K562 (cell line): ENCODE results near the gene TMEM63C. TPM values are rescaled to one million over a fixed set of nuclear protein-coding genes. Genes with fewer than 3 reads are reported as not detected.

Experiments
- ATAC-seq: fragments of 200-7000 bp; cut with Tn5 transposase; 3 replicates; pipeline ENCODE4 v1.9.1; 2020; ENCODE audit warnings: moderate library complexity
- BruUV-seq: library from RNA; stranded (reverse); fragments of 400-500 nt; replicated peaks from 2 replicates; lab custom pipeline; 2021; lab: Mats Ljungman, UMichigan
- CTCF ChIA-PET: fragments of 300-600 bp; formaldehyde crosslinking; extraction: SDS; loops from one replicate; lab custom pipeline; 2021; ENCODE audit warnings: low intra/inter-chr PET ratio; lab: Yijun Ruan, JAX
- POLR2A ChIA-PET: fragments of 300-600, 350-650 bp; sonication (Branson Sonifier 250); formaldehyde crosslinking; extraction: SDS; loops from one replicate; lab custom pipeline; 2021; ENCODE audit warnings: antibody characterized with exemption, inconsistent platforms; lab: Yijun Ruan, JAX
- DNase-seq, 4 experiments: peaks; one replicate each; pipeline versions ENCODE4 v3.0.0 to v3.0.0-alpha.2; 2011 to 2018; ENCODE audit warnings: low spot score in 3 of 4, mixed read lengths in 3 of 4; ENCODE audit errors: extremely low read depth in 1 of 4
- FAIRE-seq: peaks from 2 replicates; lab custom pipeline; 2011; peaks lifted over from hg19 to GRCh38; lab: Jason Lieb, UNC
- H2AFZ ChIP-seq: 2 replicates; pipeline ENCODE4 v1.6.0; 2011; ENCODE audit warnings: low read depth, low read length, control low read depth, inconsistent platforms
- H3K27ac ChIP-seq: fragments of 200-600 bp; 3 replicates; pipeline ENCODE4 v1.8.0; 2011; ENCODE audit warnings: low read depth, mild to moderate bottlenecking, control low read depth, inconsistent platforms, low read length, moderate library complexity, mixed read lengths; ENCODE audit errors: extremely low read depth
- H3K27me3 ChIP-seq, 2 experiments: fragments of 300-600 bp in 1 of 2; 2 replicates in 1 of 2; 3 replicates in 1 of 2; pipeline versions ENCODE4 v1.6.0 to v1.8.0; 2011; ENCODE audit warnings: inconsistent platforms in 2 of 2, low read length in 2 of 2, mild to moderate bottlenecking in 1 of 2, mixed read lengths in 1 of 2, moderate library complexity in 1 of 2; ENCODE audit not compliant: control insufficient read depth in 2 of 2, insufficient read depth in 2 of 2
- H3K36me3 ChIP-seq: fragments of 300-600 bp; 3 replicates; pipeline ENCODE4 v1.8.0; 2011; ENCODE audit warnings: mild to moderate bottlenecking, low read length, inconsistent platforms; ENCODE audit not compliant: control insufficient read depth, insufficient read depth
- H3K4me1 ChIP-seq, 2 experiments: fragments of 200-600 bp in 1 of 2; replicated peaks in 1 of 2; 2 replicates in 1 of 2; 3 replicates in 1 of 2; pipeline versions ENCODE4 v1.5.1 to v1.8.0; 2011; ENCODE audit warnings: inconsistent platforms in 2 of 2, low read length in 2 of 2, mild to moderate bottlenecking in 1 of 2, mixed read lengths in 1 of 2, moderate library complexity in 1 of 2; ENCODE audit not compliant: control insufficient read depth in 2 of 2, insufficient read depth in 2 of 2
- H3K4me2 ChIP-seq: 2 replicates; pipeline ENCODE4 v1.6.1; 2011; ENCODE audit warnings: low read length, control low read depth, inconsistent platforms, mixed read lengths; ENCODE audit not compliant: insufficient read depth
- H3K4me3 ChIP-seq: fragments of 200-600 bp; sonication (generic), shearing (Covaris generic); 2 replicates; pipeline ENCODE4 v1.5.1; 2016; ENCODE audit warnings: control low read depth, inconsistent platforms
- H3K79me2 ChIP-seq: fragments of 200-600 bp; 3 replicates; pipeline ENCODE4 v1.8.0; 2011; ENCODE audit warnings: low read length, inconsistent platforms; ENCODE audit not compliant: control insufficient read depth, insufficient read depth
- H3K9ac ChIP-seq, 2 experiments: 2 replicates each; pipeline versions ENCODE4 v1.6.0 to v1.6.1; 2011; ENCODE audit warnings: low read depth in 2 of 2, low read length in 2 of 2, control low read depth in 1 of 2, inconsistent platforms in 1 of 2, mild to moderate bottlenecking in 1 of 2, mixed read lengths in 1 of 2; ENCODE audit not compliant: insufficient read depth in 1 of 2
- H3K9me1 ChIP-seq: one replicate; pipeline ENCODE4 v1.6.0; 2011; ENCODE audit warnings: inconsistent platforms, mild to moderate bottlenecking, low read length, moderate library complexity; ENCODE audit not compliant: control insufficient read depth, insufficient read depth
- H3K9me3 ChIP-seq: replicated peaks from 2 replicates; pipeline ENCODE4 v1.5.1; 2011; ENCODE audit warnings: low read depth, low read length, inconsistent platforms; ENCODE audit not compliant: control insufficient read depth, insufficient read depth
- H4K20me1 ChIP-seq: replicated peaks from 2 replicates; pipeline ENCODE4 v1.6.1; 2011; ENCODE audit warnings: low read length, inconsistent platforms, mixed read lengths; ENCODE audit not compliant: control insufficient read depth, insufficient read depth
- CBFA2T3 ChIP-seq: fragments of 450-650 bp; IDR thresholded peaks from 2 replicates; pipeline ENCODE4 v1.6.1; 2017
- HCFC1 ChIP-seq: IDR thresholded peaks from 2 replicates; pipeline ENCODE4 v1.6.1; 2012; ENCODE audit warnings: low read depth, low read length, improper control_type of control experiment
- HOXB6 ChIP-seq: fragments of 250-450 bp; sonication (Bioruptor Pico); IDR thresholded peaks from 2 replicates; pipeline ENCODE4 v1.5.1; 2022; ENCODE audit warnings: mild to moderate bottlenecking, borderline replicate concordance
- MCM7 ChIP-seq, 2 experiments: fragments of 450-650 bp; IDR thresholded peaks; 2 replicates each; pipeline ENCODE4 v1.6.1; 2016 to 2018
- NCOA2 ChIP-seq, 2 experiments: fragments of 450-650 bp; IDR thresholded peaks; 2 replicates each; pipeline ENCODE4 v1.6.1; 2018; ENCODE audit warnings: mild to moderate bottlenecking in 2 of 2, moderate library complexity in 1 of 2; ENCODE audit not compliant: partially characterized antibody in 2 of 2
- RBM39 ChIP-seq: fragments of 200-400 bp; formaldehyde crosslinking; optimal IDR thresholded peaks from 2 replicates; pipeline ENCODE3; 2018; ENCODE audit warnings: low read depth, low read length
- SREBF2 ChIP-seq: sonication (generic); formaldehyde crosslinking; IDR thresholded peaks from 2 replicates; pipeline ENCODE4 v1.4.0; 2020; ENCODE audit warnings: mild to moderate bottlenecking, missing genetic modification reagents
- STAT5B ChIP-seq: fragments of 250-450 bp; sonication (Bioruptor Pico); IDR thresholded peaks from 2 replicates; pipeline ENCODE4 v1.8.0; 2021; ENCODE audit warnings: mild to moderate bottlenecking, inconsistent platforms
- ZNF639 ChIP-seq, 2 experiments: fragments of 200-800 bp in 1 of 2; sonication (Bioruptor generic) in 1 of 2; sonication (generic) in 1 of 2; formaldehyde crosslinking in 1 of 2; IDR thresholded peaks in 1 of 2; conservative IDR thresholded peaks in 1 of 2; 2 replicates each; pipeline versions ENCODE4 v1.5.0 to v1.6.1; 2016 to 2020; ENCODE audit warnings: missing compliant biosample characterization in 1 of 2, missing genetic modification characterization in 1 of 2, missing genetic modification reagents in 1 of 2
- ZNF644 ChIP-seq: fragments of 200-800 bp; sonication (Bioruptor generic); IDR thresholded peaks from 2 replicates; pipeline ENCODE4 v1.6.1; 2016; ENCODE audit warnings: low read depth, missing genetic modification characterization, missing compliant biosample characterization
- WGBS: fragments of 100-300 bp; shearing (Covaris generic); methylation state at CpG from one replicate; pipeline ENCODE4 v1.1.6; 2016; ENCODE audit warnings: low coverage, mixed read lengths; ENCODE audit not compliant: insufficient coverage; ENCODE audit errors: missing lambda C conversion rate; 5-methylcytosine and 5-hydroxymethylcytosine counted together
- in situ Hi-C: fragments of 300-500 bp; cut with MboI; formaldehyde crosslinking; loops from 4 replicates; pipeline ENCODE4 v1.15.0; 2018; ENCODE audit warnings: inconsistent platforms, mixed read lengths
- intact Hi-C: fragments of 100-400 bp; cut with micrococcal nuclease; formaldehyde crosslinking; loops from 2 replicates; pipeline ENCODE4 v1.14.2; 2022
- polyA plus RNA-seq, 8 experiments: library from polyadenylated mRNA; depleted of rRNA in 4 of 8; stranded (reverse) in 5 of 8; unstranded in 3 of 8; fragments of >200 nt; fragmentation: Nextera tagmentation in 2 of 8; fragmentation: Illumina TruSeq in 1 of 8; extraction: Ambion mirVana in 2 of 8; extraction: Trizol in 1 of 8; gene quantifications; 2 replicates each; pipeline versions ENCODE4 v1.2.1 to v1.2.3, GENCODE V29; 2011 to 2014; ENCODE audit warnings: inconsistent platforms in 1 of 8, missing spikeins in 1 of 8
- total RNA-seq, 7 experiments: library from RNA; depleted of rRNA in 6 of 7; stranded (reverse); fragments of >200 nt in 6 of 7; fragmentation: Illumina TruSeq in 2 of 7; extraction: Trizol in 2 of 7; gene quantifications; 2 replicates each; pipeline versions ENCODE4 v1.2.1 to v1.2.3, GENCODE V29; 2011 to 2021; ENCODE audit warnings: low replicate concordance in 1 of 7
- TF ChIP-seq, protein P1 (sequence below), 2 experiments: fragments of 450-650 bp in 1 of 2; sonication (generic) in 1 of 2; formaldehyde crosslinking; conservative IDR thresholded peaks; 2 replicates each; pipeline versions ENCODE4 v1.4.0 to v1.8.1; 2020 to 2022; ENCODE audit warnings: mild to moderate bottlenecking in 1 of 2, missing genetic modification reagents in 1 of 2

TMEM63C gene
- total and polyA plus RNA-seq, 9 of the 15 experiments (the other 6 are each of a cell fraction or from before 2014, with no cell fraction given): 0.07 TPM; not detected in 8

DNA sequence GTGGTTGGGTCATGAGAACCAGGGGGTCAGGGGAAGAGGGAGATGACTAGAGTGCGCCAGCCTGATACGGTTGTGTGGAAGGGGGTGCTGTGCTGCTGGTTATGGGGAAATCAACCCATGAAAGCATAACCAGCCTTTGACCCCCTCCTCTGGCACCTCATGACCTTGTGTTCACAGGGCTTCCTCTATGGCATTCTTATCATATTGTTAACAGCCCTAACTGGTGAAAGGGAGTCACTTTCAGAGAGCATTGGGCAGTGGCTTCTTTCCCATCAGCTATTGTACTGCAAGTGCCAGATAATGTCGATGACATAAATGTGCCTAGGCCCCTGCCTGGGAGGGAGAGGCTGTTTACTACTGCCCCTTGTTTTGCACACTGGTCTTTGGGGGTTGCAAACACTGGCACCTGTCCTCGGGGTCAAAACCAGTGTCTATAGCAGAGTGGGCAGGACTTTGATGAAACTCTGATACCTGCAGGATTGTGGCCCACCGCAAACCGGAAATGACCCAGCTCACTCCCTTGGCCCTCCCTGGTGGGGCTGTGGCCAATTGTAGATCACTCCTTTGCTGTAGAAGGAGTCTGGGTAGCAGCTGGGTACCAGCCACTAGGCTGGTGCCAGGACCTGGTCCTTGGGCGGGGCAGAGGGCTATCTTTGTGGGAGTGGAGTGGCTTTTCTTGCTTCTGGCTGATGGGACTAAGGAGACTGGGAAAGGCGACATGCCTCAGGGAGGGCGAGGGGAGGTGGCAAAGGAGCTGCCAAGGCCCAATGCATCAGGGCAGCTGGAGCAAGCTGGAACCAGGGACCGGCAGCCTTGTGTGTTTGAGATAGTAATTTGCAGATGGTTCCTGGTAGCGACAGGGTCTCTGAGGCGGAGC, 634 bp upstream of the TMEM63C start:
- no peak overlapping the region for H3K9ac ChIP-seq
- 2% methylated on average over 10 of the region's 12 CpGs for WGBS
- H3K4me3 ChIP-seq: no peak overlapping the region
- no peak for ATAC-seq
- H3K9me3 ChIP-seq: no peaks in the 10 kb centered on the region
- POLR2A ChIA-PET: interaction anchor here (0.6 to 1.1 kb wide), 2 partner anchors 13 to 48 kb away, joined by 4 read pairs; no protein-coding TSS in a partner anchor
- H3K27me3 ChIP-seq: peaks cover 0 to 44% of the 10 kb centered on the region in 2 experiments; a peak in 3 of 5 replicates
- no peak overlapping the region for H3K4me2 ChIP-seq
- no peaks in the 10 kb centered on the region for H4K20me1 ChIP-seq
- DNase-seq: no peak
- no peaks in the 10 kb centered on the region for H3K9me1 ChIP-seq
- FAIRE-seq: no peak
- BruUV-seq: no TSS peak
- H3K36me3 ChIP-seq: no peaks in the 10 kb centered on the region
- no peak overlapping the region for H3K27ac ChIP-seq
- CTCF ChIA-PET: no interaction called here
- peak; percentile 21; the same call in 1 of the 2 replicates for TF ChIP-seq CBFA2T3
- TF ChIP-seq RBM39: no peak
- no peak for TF ChIP-seq MCM7 (IDR thresholded peaks at IDR 0.05)
- no peak for TF ChIP-seq SREBF2
- no peak for TF ChIP-seq HOXB6
- TF ChIP-seq STAT5B: no peak
- TF ChIP-seq NCOA2 (IDR thresholded peaks at IDR 0.05; ENCODE audit: partially characterized antibody in 2 of 2): peak in 1 of 2 experiments; percentile 87
- TF ChIP-seq, protein P1, sequence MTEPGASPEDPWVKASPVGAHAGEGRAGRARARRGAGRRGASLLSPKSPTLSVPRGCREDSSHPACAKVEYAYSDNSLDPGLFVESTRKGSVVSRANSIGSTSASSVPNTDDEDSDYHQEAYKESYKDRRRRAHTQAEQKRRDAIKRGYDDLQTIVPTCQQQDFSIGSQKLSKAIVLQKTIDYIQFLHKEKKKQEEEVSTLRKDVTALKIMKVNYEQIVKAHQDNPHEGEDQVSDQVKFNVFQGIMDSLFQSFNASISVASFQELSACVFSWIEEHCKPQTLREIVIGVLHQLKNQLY (CRISPR knock-in tag; conservative IDR thresholded peaks at IDR 0.05): no peak
- no peak for TF ChIP-seq HCFC1
- no peak for TF ChIP-seq ZNF639 (CRISPR knock-in tag; conservative IDR thresholded peaks at IDR 0.05 in 1 of 2, IDR thresholded peaks at IDR 0.05 in 1 of 2)
- no peak for TF ChIP-seq ZNF644 (tag)
- intact Hi-C loops (no loop called here), in situ Hi-C loops (no loop called here)
- H2AFZ ChIP-seq: no peak overlapping the region
- H3K79me2 ChIP-seq: no peaks in the 10 kb centered on the region
- peaks cover 0 to 13% of the 10 kb centered on the region in 2 experiments; a peak in 3 of 5 replicates for H3K4me1 ChIP-seq
